HG02678 (cell line): ENCODE results near the gene AIMP1.
"Not testable (repeated sequence)": the region's sequence is repeated elsewhere in the genome, so short reads cannot be mapped to it uniquely, and the experiment has no call there.

Experiments
- ATAC-seq: cut with Tn5 transposase; IDR thresholded peaks from one replicate; pipeline ENCODE4 v1.9.1; 2021; ENCODE audit warnings: mild to moderate bottlenecking, moderate library complexity; ENCODE audit not compliant: unreplicated experiment

The AIMP1 gene

GRCh38 chr4:106312377-106312776 lies 4.0 kb upstream of the AIMP1 start:
- no peak for ATAC-seq

GRCh38 chr4:106312997-106313522 lies 3.3 kb upstream of the AIMP1 start:
- ATAC-seq: no peak

GRCh38 chr4:106314960-106315359 lies 1.4 kb upstream of the AIMP1 start:
- no peak for ATAC-seq

- ATAC-seq: peak; percentile 20
Measured at GRCh38 chr4:106315476-106315967, 828 bp upstream of the AIMP1 start.

GRCh38 chr4:106316773-106317409 lies 541 bp downstream of the AIMP1 start:
- ATAC-seq: no peak

GRCh38 chr4:106317815-106318214 lies 1.5 kb downstream of the AIMP1 start:
- ATAC-seq: no peak

- no peak for ATAC-seq
Measured at GRCh38 chr4:106318511-106318910, 2.2 kb downstream of the AIMP1 start.

- ATAC-seq: no peak
Measured at GRCh38 chr4:106320235-106320634, 3.9 kb downstream of the AIMP1 start.

GRCh38 chr4:106321168-106321567 lies 4.8 kb downstream of the AIMP1 start:
- ATAC-seq: not testable (repeated sequence)

GRCh38 chr4:106321814-106322213 lies 5.5 kb downstream of the AIMP1 start:
- ATAC-seq: not testable (repeated sequence)

- no peak for ATAC-seq
Measured at GRCh38 chr4:106323119-106323518, 6.8 kb downstream of the AIMP1 start.

- ATAC-seq: no peak
Measured at GRCh38 chr4:106325800-106326199, 9.4 kb downstream of the AIMP1 start.

GRCh38 chr4:106329041-106329618 lies 12.8 kb downstream of the AIMP1 start:
- ATAC-seq: peak; percentile 86

- ATAC-seq: no peak
Measured at GRCh38 chr4:106333186-106333585, 16.8 kb downstream of the AIMP1 start.

- no peak for ATAC-seq
Measured at GRCh38 chr4:106334741-106335470, 18.6 kb downstream of the AIMP1 start.

GRCh38 chr4:106336618-106337017 lies 20.3 kb downstream of the AIMP1 start:
- ATAC-seq: no peak

GRCh38 chr4:106337916-106338315 lies 21.6 kb downstream of the AIMP1 start:
- no peak for ATAC-seq

- ATAC-seq: no peak
Measured at GRCh38 chr4:106338671-106339070, 22.3 kb downstream of the AIMP1 start.

GRCh38 chr4:106339431-106339830 lies 23.1 kb downstream of the AIMP1 start:
- ATAC-seq: no peak

GRCh38 chr4:106340774-106341173 lies 24.4 kb downstream of the AIMP1 start:
- no peak for ATAC-seq

- ATAC-seq: no peak
Measured at GRCh38 chr4:106343865-106344646, 27.7 kb downstream of the AIMP1 start.
